Psoas muscle (tissue), 8 donors: Measurements from ENCODE around the gene ALKBH4. TPM values are rescaled to one million over a fixed set of nuclear protein-coding genes. Genes with fewer than 3 reads are reported as not detected.
A peak's percentile ranks its signal among the peaks of the same experiment; 100 is the strongest.

ENCODE experiments used
- ATAC-seq, 4 donors: fragments of 200-7000 bp; cut with Tn5 transposase; one replicate each; pipeline ENCODE4 v1.9.1; 2020; ENCODE audit warnings: moderate library complexity in 3 of 4, mild to moderate bottlenecking in 2 of 4
- DNase-seq, 2 donors: peaks; one replicate each; pipeline ENCODE4 v3.0.0-alpha.2; 2020
- H3K27ac ChIP-seq: fragments of 200-600 bp; one replicate; pipeline ENCODE4 v1.8.0; 2022
- H3K27me3 ChIP-seq, 3 donors: fragments of 200-600 bp in 1 of 3; one replicate each; pipeline versions ENCODE4 v1.6.1 to v1.8.0; 2013 to 2022; ENCODE audit warnings: low read length in 2 of 3, mild to moderate bottlenecking in 2 of 3, moderate library complexity in 1 of 3; ENCODE audit not compliant: insufficient read depth in 3 of 3
- H3K36me3 ChIP-seq, 2 donors: fragments of 200-600 bp in 1 of 2; one replicate each; pipeline versions ENCODE4 v1.6.1 to v1.8.0; 2013 to 2022; ENCODE audit warnings: low read depth in 1 of 2, mild to moderate bottlenecking in 1 of 2, moderate library complexity in 1 of 2; ENCODE audit not compliant: insufficient read depth in 1 of 2
- H3K4me1 ChIP-seq: fragments of 200-600 bp; one replicate; pipeline ENCODE4 v1.8.0; 2022
- H3K4me3 ChIP-seq: fragments of 200-600 bp; one replicate; pipeline ENCODE4 v1.8.0; 2022; ENCODE audit warnings: mild to moderate bottlenecking
- H3K9me3 ChIP-seq: fragments of 200-600 bp; one replicate; pipeline ENCODE4 v1.8.0; 2022
- CTCF ChIP-seq: fragments of 200-600 bp; IDR thresholded peaks from one replicate; pipeline ENCODE4 v1.8.0; 2022; ENCODE audit warnings: antibody characterized with exemption
- WGBS, 3 donors: extraction: QIAGEN DNeasy Blood & Tissue Kit; methylation state at CpG; one replicate each; pipeline versions ENCODE4 v1.1.6 to v1.1.7; 2013; 5-methylcytosine and 5-hydroxymethylcytosine counted together
- intact Hi-C, 2 donors: fragments of 100-400 bp; cut with DNase I; formaldehyde crosslinking; loops; one replicate each; pipeline versions ENCODE4 v1.11.0 to v1.14.2; 2022
- polyA plus RNA-seq, 3 donors: library from polyadenylated mRNA; stranded (reverse); fragments of 200-250 nt; gene quantifications; one replicate each; pipeline ENCODE4 v1.2.3, GENCODE V29; 2013
- total RNA-seq, 4 donors: library from RNA; stranded (reverse); fragmentation: NEBNext Ultra II Directional in 2 of 4; extraction: Animal tissue kit (Norgen Biotek cat#: 25700) in 2 of 4; gene quantifications; one replicate each; pipeline versions ENCODE4 v1.2.1 to v1.2.4, GENCODE V29; 2021 to 2023
- donor health status: healthy with polysubstance abuse.
- donor health status: DM: no; HTN: no; CAD: no; lungs with moderate emphysema.
- donor health status: Bipolar disorder and iron deficiency.
- donor health status: healthy.
- donor health status: DM: yes; HTN: yes; CAD: no.
- donor health status: DM: no; HTN: no; CAD: no.
- donor health status: DM: no; HTN: no; CAD: no.
- donor health status: DM: yes; HTN: yes; CAD: no.

ALKBH4 gene
- total and polyA plus RNA-seq, 7 donors: 2.7 to 11.1 (median 8.2) TPM

GRCh38 chr7:102469351-102469971 lies 4.8 kb upstream of the ALKBH4 start:
- Histone ChIP-seq H3K4me3 (no peak overlapping the region), H3K27ac (no peak overlapping the region), H3K9me3 (no peaks in the 10 kb centered on the region), H3K27me3 (no peaks in the 10 kb centered on the region), H3K4me1 (peaks cover 9% of the 10 kb centered on the region), H3K36me3 (peaks cover 6 to 30% of the 10 kb centered on the region in 2 donors)
- TF ChIP-seq CTCF: no peak
- ATAC-seq (no peak), DNase-seq (peak in 1 of 2 donors; percentile 48)
- WGBS, 3 donors: 83 to 95% (median 83%) methylated on average over 19 to 24 of the region's 24 CpGs
- intact Hi-C loops: no loop called here

- intact Hi-C loops: no loop called here
- H3K27ac ChIP-seq: no peak overlapping the region
- no peaks in the 10 kb centered on the region for H3K27me3 ChIP-seq
- H3K9me3 ChIP-seq: no peaks in the 10 kb centered on the region
- H3K4me3 ChIP-seq: no peak overlapping the region
- H3K36me3 ChIP-seq: peaks cover 5 to 29% of the 10 kb centered on the region in 2 donors
- no peak for ATAC-seq
- no peak for TF ChIP-seq CTCF
- peaks cover 13% of the 10 kb centered on the region for H3K4me1 ChIP-seq
- 85 to 89% (median 87%) methylated on average over 40 of the region's 40 CpGs for WGBS, 3 donors
- DNase-seq: peak; percentile 25 to 60
These were observed 4.1 kb upstream of the ALKBH4 start for GRCh38 chr7:102468478-102469350.

GRCh38 chr7:102467581-102468477 lies 3.2 kb upstream of the ALKBH4 start:
- H3K27me3 ChIP-seq: no peaks in the 10 kb centered on the region
- no peak for TF ChIP-seq CTCF
- peaks cover 15% of the 10 kb centered on the region for H3K4me1 ChIP-seq
- H3K36me3 ChIP-seq: peaks cover 0 to 20% of the 10 kb centered on the region in 2 donors
- H3K9me3 ChIP-seq: no peaks in the 10 kb centered on the region
- WGBS, 3 donors: 90 to 95% (median 91%) methylated on average over 24 of the region's 24 CpGs
- no peak overlapping the region for H3K27ac ChIP-seq
- H3K4me3 ChIP-seq: no peak overlapping the region
- intact Hi-C loops: no loop called here
- ATAC-seq (no peak), DNase-seq (peak; percentile 13 to 51)

- intact Hi-C loops: no loop called here
- no peak for ATAC-seq
These were observed 1.4 kb upstream of the ALKBH4 start for GRCh38 chr7:102466097-102466496.

More at GRCh38 chr7:102466097-102466496, 1.4 kb upstream of the ALKBH4 start:
- Histone ChIP-seq H3K27me3 (no peaks in the 10 kb centered on the region), H3K4me3 (peak overlapping the region; percentile 78), H3K27ac (no peak overlapping the region), H3K9me3 (no peaks in the 10 kb centered on the region), H3K4me1 (peaks cover 15% of the 10 kb centered on the region), H3K36me3 (peaks cover 0 to 9% of the 10 kb centered on the region in 2 donors)
- no peak for DNase-seq
- TF ChIP-seq CTCF: no peak
- WGBS, 3 donors: 94 to 96% (median 95%) methylated on average over 7 of the region's 7 CpGs
